Stimulated activated CD8-positive, alpha-beta memory T cell treated with anti-CD3 and anti-CD28 coated beads, Interleukin-4, amount 100 ng/mL, for 4 hours (primary cell): ENCODE results near the gene ZYG11A.

ENCODE experiments used
- DNase-seq, 2 donors: peaks; one replicate each; pipeline ENCODE4 v3.0.0-alpha.2; 2020; ENCODE audit warnings: low read depth in 2 of 2, low spot score in 1 of 2

Gene ZYG11A

DNA sequence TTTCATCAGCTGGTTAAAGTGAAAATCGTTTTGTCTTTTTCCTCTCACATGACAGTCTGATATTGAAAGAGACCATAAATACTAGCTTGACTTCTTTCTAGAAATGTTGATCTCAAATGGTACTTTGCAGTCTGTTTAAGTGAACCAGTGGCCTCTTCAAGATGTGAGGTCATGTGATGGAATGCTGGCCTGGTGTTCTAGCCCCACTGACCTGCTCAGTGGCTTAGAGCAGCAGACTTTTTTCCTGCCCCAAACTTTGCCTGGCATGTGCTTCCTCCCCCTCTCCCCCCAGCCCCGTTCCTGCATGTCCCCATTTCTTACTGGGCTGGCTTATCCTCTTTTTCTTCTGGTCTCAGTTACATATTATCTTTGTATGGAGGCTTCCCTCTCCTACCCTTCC, 34.3 kb downstream of the ZYG11A start:
- DNase-seq, result no peak

DNA sequence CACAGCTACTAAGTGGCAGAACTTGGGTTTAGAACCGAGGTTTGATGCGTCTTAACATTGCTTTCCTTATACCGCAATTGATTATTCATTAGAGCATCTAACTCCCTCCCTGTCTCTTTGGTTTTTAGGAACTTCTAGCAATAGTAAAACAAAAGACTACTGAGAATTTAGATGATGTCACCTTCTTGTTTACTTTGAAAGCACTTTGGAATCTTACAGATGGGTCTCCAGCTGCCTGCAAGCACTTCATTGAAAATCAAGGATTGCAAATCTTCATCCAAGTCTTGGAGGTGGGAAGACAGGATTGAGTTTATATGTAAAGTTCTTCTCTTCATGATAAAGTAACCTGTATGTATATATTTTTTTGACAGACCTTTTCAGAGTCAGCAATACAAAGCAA, 35.0 kb downstream of the ZYG11A start:
- no peak for DNase-seq

DNA sequence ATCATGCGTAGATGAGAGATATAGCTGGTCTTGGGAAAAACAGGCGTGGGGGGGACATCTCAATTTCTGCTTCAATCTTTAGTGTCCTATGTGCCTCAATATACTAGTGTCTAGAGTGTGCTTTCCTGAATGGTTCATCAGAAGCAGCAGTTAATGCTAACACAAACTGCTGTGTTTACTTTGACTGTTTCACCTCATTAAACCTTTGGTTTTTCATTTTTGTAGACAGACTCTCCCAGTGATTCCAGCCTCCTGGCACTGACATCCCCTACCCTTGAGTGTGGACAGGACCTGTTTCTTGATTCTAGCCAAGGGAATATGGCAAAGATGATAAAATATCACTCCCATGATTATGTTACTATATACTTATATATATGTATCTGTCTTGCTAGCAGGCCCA, 37.6 kb downstream of the ZYG11A start:
- DNase-seq, result no peak

DNA sequence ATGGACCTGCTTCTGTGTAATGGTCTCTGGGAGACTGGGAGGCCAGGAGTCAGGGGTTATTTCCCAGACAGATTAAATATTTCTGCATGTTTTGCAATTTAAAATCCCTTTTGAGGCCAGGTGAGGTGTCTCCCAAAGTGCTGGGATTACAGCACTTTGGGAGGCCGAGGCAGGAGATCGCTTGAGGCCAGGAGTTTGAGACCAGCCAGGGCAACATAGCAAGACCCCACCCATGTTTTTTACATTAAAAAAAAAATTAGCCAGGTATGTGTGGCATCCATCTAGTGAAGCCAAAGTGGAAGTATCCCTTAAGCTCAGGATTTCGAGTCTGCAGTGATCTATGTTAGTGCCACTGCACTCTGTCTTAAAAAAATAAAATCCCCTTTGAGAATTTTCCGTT, 44.9 kb downstream of the ZYG11A start:
- no peak for DNase-seq

DNA sequence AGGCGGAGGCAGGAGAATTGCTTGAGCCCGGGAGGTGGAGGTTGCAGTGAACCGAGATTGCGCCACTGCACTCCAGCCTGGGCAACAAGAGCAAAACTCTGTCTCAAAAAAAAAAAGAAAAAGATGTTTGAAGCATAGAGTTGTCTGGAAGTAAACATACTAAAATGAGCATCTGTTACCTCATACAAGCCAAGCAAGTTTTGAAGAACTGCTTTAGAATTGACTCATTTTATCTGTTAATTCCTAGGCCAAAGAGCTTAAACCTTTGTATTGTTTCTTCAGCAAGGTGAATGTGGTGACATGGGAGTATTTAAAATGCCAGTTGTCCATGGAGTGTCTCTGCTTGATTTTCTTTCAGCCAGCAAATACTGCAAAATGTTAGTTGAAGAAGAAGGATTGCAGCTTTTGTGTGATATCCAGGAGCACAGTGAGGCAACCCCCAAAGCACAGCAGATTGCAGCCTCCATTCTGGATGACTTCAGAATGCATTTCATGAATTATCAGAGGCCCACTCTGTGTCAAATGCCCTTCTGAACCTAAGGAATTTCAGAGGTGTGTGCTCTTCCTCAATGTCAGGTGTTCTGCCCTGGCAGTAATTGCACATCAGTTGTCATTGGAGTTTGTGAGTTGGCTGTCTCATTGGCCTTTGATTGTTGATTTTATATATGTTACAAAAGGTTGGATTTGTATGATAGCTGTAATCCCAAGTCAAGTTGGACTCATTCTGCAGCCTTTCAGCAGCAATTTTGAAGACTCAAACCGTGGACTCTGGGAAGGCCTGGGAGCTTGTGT, 50.1 kb downstream of the ZYG11A start:
- DNase-seq, result no peak

DNA sequence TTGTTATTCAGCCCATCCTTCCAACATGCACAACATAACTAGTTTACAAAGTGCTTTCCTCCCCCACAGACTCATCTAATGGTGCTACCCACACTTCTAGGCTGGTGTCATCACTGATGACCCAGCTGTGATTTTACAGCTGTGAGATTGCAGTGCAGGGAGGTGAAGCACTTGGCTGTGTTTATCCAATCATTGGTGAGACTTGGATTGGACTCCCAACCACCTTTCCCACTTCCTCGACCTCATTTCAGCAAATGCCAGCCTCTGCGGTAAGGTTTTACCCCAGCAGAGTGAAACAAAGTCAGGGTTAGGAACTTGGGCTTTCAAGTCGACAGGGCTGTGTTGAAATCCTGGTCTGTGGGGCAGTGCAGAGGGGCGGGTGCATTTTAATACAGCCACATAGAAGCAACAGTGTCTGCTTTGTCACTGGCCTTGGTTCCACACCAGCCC, 56.9 kb downstream of the ZYG11A start:
- DNase-seq, result no peak

DNA sequence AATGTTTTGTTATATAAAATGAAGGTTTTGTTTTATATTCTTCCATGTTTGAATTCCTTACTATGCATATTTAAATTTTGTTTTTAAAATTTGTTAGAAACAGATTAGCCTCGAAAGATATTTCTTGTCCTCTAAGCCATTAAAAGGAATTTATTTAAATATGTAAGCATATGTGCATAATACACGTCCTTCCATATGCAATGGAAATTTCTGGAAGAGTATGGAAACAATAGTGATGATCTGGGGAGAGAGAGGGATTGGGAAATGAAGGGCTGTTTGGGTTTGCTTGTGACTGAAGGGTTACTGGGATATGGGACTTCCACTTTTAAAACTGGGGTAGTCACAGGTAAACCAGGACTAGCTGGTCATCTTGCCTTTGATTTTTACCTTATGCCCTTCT, 57.8 kb downstream of the ZYG11A start:
- no peak for DNase-seq

DNA sequence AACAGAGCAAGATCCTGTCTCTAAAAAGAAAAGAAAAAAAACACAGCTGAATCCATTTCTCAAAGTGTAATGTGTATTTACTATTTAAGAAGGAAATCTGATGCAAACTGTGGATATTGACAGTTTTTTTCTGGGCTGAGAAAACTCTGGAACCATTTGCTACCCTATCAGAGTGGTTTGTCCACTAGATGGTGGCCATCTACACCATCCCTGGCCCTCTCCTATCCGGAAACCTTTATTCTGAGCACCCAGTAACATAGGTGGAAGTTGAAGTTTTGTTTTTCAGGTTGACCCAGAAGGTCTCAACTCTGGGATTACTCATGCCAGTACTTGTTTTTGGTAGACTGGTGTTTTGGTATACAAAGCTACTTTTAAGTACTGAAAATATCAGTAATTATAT, 58.8 kb downstream of the ZYG11A start:
- DNase-seq, result no peak

DNA sequence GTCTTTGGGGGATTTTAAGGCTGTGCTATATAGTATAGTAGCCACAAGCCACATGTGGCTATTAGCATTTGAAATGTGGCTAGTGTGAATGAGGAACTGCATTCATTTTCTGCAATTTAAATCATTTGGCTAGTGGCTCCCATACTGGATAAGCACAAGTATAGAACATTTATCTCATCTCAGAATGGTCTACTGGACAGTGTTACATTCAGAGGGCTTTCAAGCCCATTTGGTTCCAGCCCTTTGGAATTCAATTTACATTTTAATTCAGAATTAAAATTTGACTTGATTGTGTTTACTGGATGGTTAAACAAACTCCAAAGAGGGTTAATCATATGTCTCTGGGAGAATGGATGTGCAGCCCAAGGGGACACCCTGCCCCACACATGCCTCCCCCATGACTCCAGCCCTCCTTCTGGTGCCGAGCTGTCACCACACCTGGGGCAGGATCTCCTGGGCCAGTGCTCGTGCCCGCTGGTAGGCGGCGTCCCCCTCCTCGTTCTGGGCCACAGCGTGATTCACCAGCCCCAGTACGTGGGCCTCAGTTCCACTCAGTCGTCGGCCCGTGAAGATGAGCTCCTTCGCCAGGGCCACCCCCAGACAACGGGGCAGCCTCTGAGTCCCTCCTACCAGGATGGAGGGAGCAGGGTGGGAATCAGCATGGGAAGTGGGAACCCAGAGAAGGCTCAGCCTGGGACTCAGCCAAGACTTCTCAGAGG, 61.8 kb downstream of the ZYG11A start:
- DNase-seq, result no peak

DNA sequence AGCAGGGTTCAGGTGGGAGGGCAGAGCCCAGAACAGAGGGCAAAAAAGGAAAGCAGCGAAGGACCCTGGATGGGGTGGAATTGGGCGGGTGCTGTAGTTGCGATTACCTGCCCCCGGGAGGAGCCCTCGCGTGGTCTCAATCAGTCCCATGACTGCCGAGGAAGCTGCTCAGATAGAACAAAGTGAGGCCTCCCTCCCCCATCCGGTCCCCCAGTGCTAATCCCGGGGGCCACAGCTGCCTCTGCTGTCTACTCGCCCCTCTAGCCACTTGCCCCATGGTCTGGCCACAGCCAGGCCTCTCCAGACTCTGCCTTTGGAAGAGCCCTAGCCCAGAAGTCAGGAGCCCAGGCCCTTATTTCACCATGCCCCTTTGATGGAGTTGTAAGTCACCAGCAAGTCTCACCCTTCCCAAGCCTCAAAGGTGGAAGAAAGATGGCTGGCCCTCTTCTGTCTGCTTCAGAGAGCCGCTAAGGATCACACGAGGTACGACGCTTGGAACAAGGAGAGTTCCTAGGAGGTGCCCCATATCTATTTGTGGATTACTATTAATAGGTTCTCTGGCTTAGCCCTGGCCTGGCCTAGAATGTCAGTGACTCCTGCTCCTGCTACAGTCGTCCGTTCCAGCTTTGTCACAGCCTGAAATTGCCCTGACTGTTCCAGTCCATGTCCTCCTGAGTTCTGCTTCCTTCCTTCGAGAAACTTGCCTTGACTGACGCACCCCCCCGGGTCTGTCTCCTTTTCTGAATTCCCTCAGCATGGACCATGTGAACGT, 62.6 kb downstream of the ZYG11A start:
- DNase-seq, result no peak

DNA sequence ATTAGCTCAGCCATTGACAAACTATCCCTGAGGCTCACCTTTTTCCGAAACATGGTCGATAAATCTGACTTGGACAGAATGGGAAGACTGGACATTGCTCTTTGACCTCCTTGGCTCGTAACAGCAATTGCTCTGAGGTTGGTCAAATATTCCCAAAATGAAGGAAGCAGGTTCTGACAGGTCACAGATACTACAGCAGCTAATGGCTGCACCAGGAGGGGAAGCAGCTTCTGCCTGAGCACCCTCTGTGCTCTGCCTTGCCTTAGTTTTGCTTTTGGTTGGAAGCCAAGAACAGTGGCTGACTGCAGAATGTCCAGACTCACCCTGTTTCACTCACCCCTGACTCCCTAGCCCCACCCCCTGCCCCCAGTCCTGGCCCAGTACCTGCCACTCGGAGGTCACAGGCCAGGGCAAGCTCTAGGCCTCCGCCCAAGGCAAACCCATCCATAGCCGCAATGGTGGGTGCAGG, 63.6 kb downstream of the ZYG11A start:
- no peak for DNase-seq

DNA sequence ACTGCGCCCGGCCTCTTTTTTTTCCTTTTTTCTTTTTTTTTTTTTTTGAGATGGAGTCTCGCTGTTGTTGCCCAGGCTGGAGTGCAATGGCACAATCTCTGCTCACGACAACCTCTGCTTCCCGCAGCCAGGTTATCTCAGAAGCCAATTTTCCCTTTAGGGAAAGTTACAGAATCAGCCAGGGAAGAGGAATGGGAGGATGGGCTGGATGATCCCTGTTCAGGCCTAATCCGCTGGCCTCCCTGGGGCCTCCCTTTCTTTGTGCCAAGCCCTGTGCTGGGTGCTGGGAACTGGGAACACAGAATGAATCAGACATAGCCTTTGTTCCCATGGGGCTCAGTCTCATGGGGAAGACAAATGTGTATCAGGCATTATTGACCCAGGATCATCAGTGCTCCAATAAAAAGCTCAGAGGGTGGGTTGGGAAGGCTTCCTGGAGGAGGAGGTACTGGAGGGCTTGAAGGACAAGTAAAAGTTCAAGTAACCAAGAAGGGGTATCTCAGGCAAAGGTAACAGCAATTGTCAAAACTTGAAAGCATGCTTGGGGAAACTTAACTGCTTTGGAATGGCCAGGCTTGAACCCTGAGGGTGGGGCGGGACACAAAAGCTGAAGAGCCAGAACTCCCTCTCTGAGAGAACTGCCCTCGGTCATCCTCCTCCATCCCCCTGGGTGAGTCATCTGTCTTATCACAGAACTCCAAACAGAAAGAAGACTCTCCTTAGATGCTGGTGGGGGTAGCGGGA, 64.7 kb downstream of the ZYG11A start:
- DNase-seq, result no peak

DNA sequence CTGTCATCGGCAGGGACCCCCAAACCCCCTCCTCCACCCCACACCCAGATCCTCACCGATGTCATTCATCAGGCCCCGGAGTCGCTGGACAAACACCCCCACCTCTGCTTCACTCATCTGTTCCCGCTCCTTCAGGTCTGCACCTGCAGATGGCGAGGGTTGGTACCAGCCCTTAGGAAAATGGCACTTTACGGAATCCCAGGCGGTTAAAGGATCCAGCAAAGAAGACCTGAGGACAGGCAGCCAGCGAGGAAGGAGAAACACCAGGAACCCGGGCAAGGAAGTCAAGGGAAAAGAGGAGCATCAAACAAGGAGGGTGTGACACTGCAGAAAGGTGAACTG, 65.2 kb downstream of the ZYG11A start:
- no peak for DNase-seq

DNA sequence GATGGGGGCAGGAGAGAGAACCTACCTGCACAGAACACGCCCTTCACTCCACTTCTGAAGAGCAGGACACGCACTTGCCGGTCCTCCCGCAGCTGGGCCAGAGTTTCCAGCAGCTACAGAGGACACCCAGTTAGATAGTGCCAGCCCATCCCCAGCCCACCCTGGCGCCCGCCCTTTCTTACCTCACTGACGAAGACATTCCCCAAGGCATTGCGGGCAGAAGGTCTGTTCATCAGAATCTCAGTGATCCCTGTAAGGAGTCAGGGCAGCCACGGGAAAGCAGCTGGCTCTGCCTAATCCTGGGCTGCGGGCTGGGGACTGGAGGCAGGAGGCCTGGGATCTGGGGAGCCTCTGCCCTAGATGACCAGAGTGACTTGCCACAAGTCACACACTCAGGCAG, 69.0 kb downstream of the ZYG11A start:
- DNase-seq, result no peak

DNA sequence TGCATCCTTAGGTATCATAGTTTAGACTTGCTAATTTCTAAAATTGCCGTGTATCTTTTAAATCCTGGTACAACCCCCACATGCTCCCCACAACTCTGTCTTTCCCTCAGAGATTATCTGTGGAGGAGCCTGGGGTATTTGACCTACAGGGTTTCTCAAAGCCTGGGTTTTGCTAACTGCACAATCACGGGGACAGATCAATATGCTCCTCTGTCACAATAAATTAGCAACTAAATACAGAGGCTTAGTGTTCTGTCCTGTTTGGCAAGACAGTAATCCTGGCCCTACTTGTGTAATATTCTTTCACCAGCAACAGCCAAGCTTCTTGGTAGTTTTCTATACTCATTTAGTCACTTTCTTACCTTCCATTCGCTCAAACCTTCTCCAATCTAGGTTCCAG, 70.5 kb downstream of the ZYG11A start:
- DNase-seq, result no peak

DNA sequence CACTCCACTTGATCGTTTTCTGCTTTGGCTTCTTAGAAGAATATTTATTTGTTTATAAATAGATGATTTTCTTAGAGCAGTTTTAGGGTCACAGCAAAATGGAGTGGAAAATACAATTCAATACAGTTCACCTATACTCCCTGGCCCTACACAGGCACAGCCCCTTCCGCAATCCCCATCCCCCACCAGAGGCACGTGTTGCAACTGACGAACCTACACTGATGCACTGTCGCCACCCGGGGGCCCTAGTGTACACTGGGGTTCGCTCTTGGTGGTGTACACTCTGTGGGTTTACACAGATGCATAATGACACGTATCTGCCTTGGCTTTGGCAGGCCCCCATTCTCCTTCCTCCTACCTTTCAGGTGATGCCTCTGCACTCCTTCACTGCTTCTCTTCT, 71.0 kb downstream of the ZYG11A start:
- DNase-seq, result no peak

DNA sequence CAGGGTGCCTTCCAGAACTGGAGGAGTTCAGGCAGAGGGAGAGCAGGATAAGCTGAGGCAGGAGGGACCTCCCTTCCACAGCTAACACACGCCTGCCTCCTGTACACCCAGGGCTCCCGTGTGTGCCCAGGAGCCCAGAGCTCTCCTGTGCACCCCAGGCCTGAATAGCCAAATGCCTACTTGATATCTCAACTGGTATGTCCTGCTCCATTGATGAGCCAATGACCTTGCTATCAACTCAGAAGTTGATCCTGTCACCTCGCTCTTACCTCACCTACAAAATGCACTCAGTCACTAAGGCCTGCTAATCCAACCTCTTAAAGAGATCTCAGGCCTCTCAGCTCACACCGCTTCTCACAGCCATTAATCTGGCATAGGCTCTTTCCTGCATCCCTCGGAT, 71.9 kb downstream of the ZYG11A start:
- no peak for DNase-seq

DNA sequence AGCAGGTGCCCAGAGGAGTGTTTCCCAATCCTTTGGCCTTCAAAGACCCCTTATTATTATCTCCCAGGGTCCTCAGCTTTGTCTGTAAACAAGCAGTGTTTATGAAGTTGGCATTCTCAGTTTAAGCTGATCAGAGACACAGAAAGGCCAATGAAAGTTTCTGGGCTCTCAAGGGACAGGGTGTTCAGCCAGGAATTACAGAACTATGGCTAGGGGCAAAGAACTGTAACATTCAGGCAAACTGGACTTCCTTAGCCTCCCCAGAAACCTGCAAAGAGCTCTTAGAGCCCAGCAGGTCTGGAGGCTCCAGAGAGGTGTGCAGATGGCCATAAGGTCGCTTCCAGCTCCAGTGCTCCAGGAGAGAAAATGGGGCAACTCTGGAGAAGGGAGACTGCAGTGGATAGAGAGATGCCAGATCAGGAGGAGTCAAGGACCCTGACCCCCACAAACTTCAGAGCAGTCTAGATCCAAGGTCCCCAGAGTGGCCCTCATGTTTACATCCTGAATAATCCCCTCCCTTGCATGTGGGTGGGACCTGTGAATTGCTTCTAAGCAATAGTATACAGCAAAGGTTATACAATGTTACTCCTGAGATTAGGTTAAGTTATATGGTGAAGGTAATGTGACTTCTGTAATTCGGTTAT, 72.8 kb downstream of the ZYG11A start:
- DNase-seq, result no peak

DNA sequence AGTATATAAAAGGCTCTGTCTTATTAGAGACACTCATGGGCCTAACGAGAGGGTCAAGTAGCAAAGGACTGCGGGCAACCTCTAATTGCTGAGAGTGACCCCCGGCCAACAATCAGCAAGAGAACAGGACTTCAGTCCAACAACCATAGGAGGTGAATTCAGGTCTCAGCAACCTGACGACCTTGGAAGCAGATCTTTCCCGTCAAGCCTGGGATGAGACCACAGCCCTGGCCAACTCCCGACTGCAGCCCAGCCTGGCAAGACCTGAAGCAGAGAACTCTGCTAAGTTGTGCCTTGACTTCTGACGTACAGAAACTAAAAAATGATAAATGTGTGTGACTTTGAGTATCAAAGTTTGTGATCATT, 73.3 kb downstream of the ZYG11A start:
- no peak for DNase-seq

DNA sequence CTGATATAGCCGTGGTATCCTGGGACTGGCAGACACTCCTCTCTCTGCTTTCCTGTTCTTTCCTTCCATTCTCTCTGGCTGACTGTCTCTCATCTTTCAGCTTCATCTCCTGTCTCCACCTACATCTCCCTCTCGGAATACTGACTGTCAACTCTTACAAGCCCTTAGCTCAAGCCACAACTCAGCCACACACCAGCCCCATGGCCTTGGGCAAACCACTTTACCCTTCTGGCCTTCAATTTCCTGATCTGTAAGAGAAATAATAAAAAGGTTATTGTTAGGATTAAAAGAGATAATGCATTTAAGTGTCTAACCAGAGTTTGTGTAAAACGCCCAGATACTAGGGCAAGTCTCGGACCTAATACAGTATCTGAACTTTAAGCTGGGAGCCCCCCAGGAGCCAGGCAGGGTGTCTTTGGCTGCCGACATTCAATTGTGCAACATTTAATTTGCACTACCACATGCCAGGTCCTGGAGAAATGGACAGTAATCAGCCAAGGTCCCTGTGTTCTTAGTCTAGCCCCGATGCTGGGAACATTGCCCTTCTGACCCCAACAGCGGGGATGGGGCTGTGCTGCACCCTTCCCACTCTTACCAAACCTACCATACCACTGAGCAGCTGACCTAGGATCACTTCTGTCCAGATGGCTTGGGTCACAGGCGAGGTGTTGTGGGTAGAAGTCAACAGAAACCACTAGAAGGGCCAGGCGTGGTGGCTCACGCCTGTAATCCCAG, 73.8 kb downstream of the ZYG11A start:
- no peak for DNase-seq
